ENCODE data around the gene FGF18.
"Not testable (repeated sequence)": the region's sequence is repeated elsewhere in the genome, so short reads cannot be mapped to it uniquely, and the experiment has no call there.

The FGF18 gene, protein sequence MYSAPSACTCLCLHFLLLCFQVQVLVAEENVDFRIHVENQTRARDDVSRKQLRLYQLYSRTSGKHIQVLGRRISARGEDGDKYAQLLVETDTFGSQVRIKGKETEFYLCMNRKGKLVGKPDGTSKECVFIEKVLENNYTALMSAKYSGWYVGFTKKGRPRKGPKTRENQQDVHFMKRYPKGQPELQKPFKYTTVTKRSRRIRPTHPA

DNA sequence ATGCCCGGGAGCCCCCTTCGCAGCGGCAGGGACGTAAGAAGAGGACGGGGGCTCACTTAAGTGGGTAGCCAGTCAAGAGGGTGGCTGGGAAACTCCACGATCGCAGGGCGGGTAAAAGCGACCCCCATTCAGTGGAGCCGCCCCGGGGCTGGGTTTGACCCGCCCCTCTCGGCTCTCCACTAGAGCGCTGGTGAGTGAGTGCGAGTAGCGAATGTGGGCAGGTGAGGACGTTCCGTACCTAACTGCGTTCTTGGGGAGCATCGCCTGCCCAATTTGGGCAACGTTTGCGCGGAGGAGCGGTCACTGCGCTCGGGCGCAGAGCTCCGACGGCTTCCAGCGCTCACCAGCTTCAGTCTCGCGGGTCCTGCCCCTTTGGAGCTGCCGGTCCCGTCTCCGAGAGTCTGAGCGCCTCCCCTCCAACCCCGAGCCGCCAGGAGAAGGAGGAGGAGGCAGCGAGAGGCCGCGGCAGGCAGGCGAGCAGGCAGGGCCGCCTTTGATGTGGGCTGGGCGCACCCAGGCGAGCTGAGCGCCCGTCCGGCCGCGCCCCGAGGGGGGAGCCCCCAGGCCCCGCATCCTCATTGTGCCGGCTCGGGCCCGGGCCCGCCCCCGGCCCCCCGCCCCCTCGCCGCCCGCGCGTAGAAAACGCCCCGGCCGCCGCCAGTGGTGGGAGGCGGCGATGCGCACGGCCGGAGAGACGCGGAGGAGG, at the start of gene FGF18:
Gene FGF18 (plus strand): TSS at position 666 of the 706 bp plus-strand sequence. CDS start 553 bp downstream, outside the sequence.
- DNase-seq (ENCODE audit: low read depth): peak; percentile 80

GRCh38 chr5:171369898-171370297, 49.5 kb upstream of the FGF18 start:
- no peak for DNase-seq (ENCODE audit: low read depth)

DNA sequence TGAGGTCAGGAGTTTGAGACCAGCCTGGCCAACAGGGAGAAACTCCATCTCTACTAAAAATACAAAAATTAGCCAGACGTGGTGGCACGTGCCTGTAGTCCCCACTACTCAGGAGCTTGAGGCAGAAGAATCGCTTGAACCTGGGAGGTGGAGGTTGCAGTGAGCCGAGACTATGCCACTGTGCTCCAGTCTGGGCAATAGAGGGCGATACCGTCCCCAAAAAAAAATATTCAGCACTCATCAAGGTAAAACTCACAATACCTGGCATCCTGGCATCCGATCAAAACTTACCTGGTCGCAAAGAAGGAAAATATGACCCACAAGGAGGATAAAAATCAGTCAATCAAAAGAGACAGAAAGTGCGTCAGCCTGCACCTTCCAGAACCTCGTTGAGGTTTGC, 48.6 kb upstream of the FGF18 start:
- DNase-seq (ENCODE audit: low read depth): not testable (repeated sequence)

GRCh38 chr5:171371326-171371725, 48.1 kb upstream of the FGF18 start:
- no peak for DNase-seq (ENCODE audit: low read depth)

DNA sequence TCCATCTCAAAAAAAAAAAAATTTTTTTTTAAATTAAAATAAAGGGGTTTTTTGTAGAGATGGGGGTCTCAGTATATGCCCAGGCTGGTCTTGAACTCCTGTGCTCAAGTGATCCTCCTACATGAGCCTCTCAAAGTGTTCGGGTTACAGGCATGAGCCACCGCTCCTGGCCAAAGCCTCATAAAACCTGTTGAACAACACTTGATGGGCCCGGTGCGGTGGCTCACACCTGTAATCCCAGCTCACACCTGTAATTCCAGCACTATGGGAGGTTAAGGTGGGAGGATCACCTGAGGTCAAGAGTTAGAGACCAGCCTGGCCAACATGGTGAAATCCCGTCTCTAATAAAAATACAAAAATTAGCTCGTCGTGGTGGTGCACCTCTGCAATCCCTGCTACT, 39.5 kb upstream of the FGF18 start:
- no peak for DNase-seq (ENCODE audit: low read depth)

DNA sequence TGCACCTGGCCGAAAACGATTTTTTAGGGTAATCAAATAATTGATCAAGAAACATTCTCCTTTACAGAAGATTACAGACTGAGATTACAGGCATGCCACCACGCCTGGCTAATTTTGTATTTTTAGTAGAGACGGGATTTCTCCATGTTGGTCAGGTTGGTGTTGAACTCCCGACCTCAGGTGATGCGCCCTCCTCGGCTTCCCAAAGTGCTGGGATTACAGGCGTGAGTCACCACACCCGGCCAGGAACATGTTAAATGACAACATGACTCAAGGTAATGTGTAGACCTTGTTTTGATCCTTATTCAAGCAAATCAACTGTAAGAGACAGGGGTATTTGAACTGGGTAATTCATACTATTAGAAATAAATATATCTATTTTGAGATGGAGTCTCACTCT, 35.0 kb upstream of the FGF18 start:
- DNase-seq (ENCODE audit: low read depth): not testable (repeated sequence)

DNA sequence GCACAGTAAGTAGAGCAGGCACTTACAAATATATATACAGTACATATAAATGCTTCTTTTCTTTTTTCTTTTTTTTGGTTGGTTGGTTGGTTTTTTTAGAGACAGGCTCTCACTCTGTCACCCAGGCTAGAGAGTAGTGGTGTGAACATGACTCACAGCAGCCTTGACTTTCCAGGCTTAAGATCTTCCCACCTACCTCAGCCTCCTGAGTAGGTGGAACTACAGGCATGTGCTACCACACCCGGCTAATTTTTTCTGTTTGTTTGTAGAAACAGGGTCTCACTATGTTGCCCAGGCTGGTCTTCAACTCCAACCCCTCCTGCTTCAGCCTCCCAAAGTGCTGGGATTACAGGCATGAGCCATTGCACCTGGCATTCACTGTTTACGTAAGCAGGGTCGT, 34.4 kb upstream of the FGF18 start:
- DNase-seq (ENCODE audit: low read depth): peak; percentile 31

GRCh38 chr5:171386006-171386671, 33.3 kb upstream of the FGF18 start:
- no peak for DNase-seq (ENCODE audit: low read depth)

DNA sequence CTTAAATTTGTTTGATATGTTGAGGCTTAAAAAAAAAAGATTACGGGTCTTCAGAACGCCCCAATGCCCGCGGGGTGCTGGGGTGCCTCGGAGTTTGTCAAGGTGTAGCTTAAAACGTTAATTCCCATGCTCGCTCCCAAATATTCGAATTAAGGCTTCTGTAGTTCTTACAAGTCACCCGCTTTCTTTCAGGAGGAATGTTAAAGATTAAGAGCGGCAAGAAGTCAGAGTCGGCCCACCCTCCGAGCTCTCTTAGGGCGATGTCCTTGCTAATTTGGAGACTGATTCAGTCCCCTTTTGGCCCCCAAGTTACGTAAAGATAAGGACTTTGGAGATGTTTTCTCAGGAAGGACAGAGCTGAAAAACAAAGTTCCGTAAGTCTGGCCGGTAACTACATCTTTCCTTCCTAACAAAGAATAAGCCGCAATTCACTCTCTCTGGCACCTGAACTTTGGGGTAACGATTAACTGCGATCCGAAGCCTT, 32.5 kb upstream of the FGF18 start:
- DNase-seq (ENCODE audit: low read depth): no peak

DNA sequence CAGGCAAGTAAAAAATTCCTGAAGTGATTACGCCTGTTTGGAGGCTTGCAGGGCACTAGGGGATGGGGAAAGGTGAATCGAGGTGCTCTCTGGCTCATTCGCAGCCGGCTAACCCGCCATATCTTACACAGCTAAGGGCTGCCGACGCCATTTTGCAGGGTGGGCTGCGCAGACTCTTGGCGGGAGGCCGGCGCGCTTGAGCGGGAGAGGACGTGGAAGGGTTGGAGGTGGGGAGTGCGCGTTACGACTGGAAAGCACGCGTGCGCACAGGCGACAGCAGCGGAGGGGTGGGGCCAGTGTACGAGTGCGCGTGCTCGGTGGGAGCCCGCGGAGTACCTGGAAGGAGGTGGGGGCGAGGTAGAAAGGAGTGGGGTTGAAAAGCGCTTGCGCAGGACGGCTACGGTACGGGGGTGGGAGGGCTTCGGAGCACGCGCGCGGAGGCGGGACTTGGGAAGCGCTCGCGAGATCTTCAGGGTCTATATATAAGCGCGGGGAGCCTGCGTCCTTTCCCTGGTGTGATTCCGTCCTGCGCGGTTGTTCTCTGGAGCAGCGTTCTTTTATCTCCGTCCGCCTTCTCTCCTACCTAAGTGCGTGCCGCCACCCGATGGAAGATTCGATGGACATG, 32.0 kb upstream of the FGF18 start, which contains the start of gene NPM1:
Gene NPM1 (plus strand): TSS at position 505 of the 625 bp plus-strand sequence. CDS start 100 bp downstream, at position 605.
- DNase-seq (ENCODE audit: low read depth): peak; percentile 99

DNA sequence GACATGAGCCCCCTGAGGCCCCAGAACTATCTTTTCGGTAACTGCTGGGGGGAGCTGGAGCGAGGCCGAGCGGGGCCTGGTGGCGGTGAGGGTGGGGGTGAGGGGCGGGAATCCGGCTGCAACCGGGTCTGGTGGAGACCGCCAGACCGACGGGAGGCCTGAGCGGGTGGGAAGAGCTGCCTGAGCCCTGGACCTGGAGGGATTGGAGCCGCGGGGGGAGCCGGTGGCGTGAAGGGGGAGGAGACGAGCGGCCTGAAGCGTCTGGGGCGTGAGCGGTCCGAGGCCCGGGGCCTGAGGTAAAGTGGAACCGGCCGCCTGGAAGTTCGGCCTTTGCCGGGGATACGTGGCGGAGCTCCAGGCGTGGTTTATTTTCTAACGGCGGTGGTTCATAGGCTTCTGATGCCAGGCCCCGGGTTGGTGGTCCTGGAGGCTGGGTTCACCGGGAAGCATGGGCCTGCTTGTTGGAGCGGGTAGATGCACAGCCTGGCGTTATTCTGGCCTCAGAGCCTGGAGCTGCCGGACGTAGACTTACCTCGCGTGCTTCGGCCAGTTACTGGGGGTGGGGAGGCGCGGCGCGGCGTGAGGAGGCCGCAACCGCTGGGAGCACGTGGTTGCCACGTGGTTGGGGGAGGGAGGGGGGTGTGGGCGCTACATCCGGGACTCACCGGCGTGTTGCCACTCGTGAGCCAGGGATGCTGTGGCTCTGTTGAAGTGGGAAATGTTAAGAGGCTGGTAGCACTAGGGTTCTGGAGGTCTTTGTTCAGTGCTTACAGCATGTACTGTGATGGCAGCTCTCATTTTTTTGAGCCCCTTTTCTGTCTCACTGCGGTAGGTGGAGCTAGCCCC, 31.3 kb upstream of the FGF18 start:
- peak; percentile 74 for DNase-seq (ENCODE audit: low read depth)

- no peak for DNase-seq (ENCODE audit: low read depth)
Observed at GRCh38 chr5:171388816-171389168, 30.7 kb upstream of the FGF18 start.

- DNase-seq (ENCODE audit: low read depth): no peak
Observed at GRCh38 chr5:171390883-171391677, 28.4 kb upstream of the FGF18 start.

DNA sequence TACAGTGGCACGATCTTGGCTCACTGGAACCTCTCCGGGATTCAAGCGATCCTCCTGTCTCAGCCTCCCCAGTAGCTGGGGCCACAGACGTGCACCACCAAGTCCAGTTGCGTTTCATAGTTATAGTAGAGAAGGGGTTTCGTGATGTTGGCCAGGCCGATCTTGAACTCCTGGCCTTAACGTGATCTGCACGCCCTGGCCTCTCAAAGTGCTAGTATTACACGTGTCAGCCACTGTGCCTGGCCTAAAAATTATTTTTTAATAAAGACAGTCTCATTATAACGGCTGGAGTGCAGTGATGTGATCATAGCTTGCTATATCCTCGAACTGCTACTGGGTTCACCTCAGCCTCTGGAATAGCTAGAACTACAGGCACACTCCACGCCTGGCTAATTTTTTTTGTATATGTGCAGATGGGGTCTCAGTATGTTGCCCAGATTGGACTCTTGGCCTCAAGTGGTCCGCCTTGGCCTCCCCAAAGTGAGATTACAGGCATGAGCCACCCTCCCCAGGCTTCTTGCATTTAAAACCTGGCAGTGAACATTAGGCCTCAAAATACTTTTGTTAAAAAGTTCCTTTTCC, 27.4 kb upstream of the FGF18 start:
- DNase-seq (ENCODE audit: low read depth): no peak

DNA sequence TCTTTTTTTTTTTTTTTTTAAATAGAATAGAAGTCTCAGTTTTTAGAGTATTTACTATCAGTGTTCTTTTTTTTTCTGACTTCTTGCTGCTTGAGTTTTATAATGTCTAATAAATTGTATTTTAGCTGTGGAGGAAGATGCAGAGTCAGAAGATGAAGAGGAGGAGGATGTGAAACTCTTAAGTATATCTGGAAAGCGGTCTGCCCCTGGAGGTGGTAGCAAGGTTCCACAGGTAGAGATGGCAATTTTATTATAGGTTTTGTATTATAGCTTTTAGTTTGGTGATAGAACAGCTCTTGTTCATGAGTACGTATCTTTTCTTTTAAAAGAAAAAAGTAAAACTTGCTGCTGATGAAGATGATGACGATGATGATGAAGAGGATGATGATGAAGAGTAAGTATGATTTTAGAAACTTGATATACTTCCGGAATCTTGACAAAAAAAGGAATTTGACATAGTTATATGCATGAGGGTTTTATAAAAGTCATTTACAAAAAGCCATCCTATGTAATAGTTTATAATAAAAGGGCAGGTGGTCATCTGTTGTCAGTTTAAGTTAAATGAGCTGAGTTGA, 26.8 kb upstream of the FGF18 start:
- DNase-seq (ENCODE audit: low read depth): no peak

- DNase-seq (ENCODE audit: low read depth): no peak
Observed at GRCh38 chr5:171395042-171395441, 24.4 kb upstream of the FGF18 start.

DNA sequence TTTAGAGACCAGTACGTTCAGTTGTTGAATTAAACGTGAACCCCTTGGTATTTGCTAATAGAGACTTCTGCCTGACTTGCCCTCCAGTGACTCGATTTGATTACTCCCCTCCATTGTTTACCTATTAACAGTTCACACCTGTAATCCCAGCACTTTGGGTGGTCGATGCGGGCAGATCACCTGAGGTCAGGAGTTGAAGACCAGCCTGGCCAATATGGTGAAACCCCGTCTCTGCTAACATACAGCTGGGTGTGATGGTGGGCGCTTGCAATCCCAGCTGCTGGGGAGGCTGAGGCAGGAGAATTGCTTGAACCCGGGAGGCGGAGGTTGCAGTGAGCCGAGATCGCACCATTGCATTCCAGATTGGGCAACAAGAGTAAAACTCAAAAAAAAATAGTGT, 22.9 kb upstream of the FGF18 start:
- DNase-seq (ENCODE audit: low read depth): not testable (repeated sequence)

GRCh38 chr5:171397190-171397589, 22.3 kb upstream of the FGF18 start:
- DNase-seq (ENCODE audit: low read depth): no peak

DNA sequence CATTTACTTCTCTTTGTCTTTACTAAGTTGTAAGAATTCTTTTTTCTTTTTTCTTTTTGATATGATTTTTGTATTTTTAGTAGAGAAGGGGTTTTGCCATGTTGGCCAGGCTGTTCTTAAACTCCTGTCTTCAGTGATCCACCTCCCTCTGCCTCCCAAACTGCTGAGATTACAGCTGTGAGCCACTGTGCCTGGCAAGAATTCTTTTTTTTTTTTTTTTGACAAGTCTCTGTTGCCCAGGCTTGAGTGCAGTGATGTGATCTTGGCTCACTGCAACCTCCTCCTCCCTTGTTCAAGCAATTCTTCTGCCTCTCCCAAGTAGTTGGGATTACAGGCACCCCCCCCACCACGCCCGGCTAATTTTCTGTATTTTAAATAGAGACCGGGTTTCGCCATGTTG, 21.8 kb upstream of the FGF18 start:
- no peak for DNase-seq (ENCODE audit: low read depth)

DNA sequence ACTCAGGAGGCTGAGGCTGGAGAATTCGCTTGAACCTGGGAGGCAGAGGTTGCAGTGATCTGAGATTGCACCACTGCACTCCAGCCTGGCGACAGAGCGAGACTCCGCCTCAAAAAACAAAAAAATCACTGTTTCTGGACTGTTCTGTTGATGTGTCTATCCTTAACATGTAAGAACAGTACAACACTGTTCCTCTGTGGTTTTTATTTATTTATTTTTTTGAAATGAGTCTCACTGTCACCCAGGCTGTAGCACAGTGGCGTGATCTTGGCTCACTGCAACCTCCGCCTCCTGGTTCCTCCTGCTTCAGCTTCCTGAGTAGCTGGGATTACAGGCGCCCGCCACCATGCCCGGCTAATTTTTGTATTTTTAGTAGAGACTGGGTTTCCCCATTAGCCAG, 20.8 kb upstream of the FGF18 start:
- not testable (repeated sequence) for DNase-seq (ENCODE audit: low read depth)

All from iris pigment epithelial cell (primary cell).